ENCODE data around the gene MECR.

DNA sequence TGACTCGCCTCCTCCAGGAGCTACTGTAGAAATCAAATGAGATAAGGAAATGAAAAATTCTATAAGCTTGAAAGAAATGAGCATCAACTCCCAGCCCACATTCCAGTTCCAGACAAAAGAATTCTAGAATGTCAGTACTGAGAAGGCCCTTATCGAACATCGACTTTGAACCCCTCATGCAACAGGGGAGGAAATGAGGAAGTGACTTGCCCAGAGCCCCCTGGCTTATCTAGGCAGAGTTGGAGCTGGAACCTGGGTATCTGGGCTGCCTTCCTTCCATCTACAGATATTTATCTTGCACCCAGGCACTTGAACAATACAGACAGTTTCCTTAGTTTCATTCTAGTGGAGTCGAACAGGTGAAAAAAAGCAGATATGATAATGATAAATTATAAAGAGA, 22.3 kb downstream of the MECR start:
- TF ChIP-seq CTCF (IDR thresholded peaks at IDR 0.05) (no peak), ZFX (IDR thresholded peaks at IDR 0.05; ENCODE audit: borderline replicate concordance) (no peak)

All from 22Rv1 (cell line).